ENCODE data around the gene NEIL1.
"Not testable (repeated sequence)": the region's sequence is repeated elsewhere in the genome, so short reads cannot be mapped to it uniquely, and the experiment has no call there.

Gene NEIL1

DNA sequence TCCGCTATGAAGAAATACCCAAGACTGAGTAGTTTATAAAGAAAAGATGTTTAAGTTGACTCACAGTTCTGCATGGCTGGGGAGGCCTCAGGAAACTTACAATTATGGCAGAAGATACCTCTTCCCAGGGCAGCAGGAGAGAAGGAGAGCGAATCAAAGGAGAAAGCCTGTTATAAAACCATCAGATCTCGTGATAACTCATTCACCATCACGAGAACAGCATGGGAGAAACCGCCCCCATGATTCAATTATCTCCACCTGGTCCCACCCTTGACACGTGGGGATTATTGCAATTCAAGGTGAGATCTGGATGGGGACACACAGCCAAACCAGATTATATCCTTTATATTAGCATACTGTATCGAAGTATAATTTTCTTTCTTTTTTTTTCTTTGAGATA is 14.7 kb upstream of the NEIL1 start:
- not testable (repeated sequence) for DNase-seq (ENCODE audit: low read depth in 3 of 3, low spot score in 1 of 3)

GRCh38 chr15:75333654-75334419 is 13.0 kb upstream of the NEIL1 start:
- DNase-seq (ENCODE audit: low read depth in 3 of 3, low spot score in 1 of 3): not testable (repeated sequence)

DNA sequence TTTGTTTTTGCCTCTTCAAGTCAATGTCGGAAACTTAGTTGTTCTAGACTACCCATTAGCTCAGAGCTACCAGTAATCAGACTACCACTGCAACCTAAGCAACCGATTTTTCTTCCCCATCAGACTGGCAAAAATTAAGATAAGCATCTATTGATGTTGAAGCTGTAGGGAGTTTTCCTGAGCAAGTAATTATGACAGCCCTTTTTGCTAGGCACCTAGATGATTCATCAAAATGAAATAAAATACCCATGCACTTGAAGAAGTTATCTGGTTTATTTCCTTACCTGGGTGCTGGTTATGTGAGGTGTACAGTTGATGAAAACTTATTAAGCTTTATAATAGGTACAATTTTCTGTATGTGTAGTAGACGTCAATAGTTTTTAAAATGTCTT is 11.5 kb upstream of the NEIL1 start:
- DNase-seq (ENCODE audit: low read depth in 3 of 3, low spot score in 1 of 3): no peak

- DNase-seq (ENCODE audit: low read depth in 3 of 3, low spot score in 1 of 3): peak; percentile 20 to 73 (median 37)
Measured at GRCh38 chr15:75335705-75336355, 11.0 kb upstream of the NEIL1 start, which contains the start of gene COMMD4. Gene COMMD4, plus strand, starts transcription at chr15:75336063. Its CDS starts 27 bp downstream, at chr15:75336090.

DNA sequence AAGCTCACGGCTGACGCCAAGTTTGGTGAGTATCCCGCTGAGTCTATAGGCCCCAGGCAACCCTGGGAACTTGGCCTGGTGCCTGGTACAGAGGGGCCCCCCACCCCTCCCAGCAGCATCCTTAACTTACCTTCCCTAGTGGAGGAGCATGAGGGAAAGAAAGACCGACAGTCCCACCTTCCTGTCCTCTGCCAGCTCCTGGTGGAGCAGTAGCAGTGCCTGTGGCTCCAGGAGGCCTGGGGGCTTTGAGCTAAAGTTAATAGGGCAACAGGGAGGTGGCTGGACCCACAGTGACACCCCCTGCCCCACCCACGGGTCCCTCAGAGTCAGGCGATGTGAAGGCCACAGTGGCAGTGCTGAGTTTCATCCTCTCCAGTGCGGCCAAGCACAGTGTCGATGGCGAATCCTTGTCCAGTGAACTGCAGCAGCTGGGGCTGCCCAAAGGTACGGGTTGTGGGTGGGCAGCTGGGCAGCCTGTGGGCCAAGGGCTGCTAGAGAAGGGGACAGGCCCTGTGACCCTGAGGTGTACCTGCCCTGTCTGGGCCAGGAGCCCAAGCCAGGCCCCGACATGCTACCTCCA is 8.1 kb upstream of the NEIL1 start:
- no peak for DNase-seq (ENCODE audit: low read depth in 3 of 3, low spot score in 1 of 3)

GRCh38 chr15:75339531-75340240 is 7.2 kb upstream of the NEIL1 start:
- no peak for DNase-seq (ENCODE audit: low read depth in 3 of 3, low spot score in 1 of 3)

DNA sequence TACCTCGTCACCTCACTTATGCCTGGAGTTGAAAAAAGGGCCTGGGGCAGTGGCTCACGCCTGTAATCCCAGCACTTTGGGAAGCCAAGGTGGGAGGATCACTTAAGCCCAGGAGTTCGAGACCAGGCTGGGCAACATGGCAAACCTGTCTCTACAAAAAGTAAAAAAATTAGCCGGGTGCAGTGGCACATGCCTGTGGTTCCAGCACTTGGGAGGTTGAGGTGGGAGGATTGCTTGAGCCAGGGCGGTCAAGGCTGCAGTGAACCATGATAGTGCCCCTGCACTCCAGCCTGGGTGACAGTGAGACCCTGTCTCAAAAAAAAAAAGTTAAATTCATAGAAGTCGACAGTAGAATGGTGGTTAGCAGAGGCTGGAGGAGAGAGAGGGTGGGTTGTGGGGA is 4.6 kb upstream of the NEIL1 start:
- DNase-seq (ENCODE audit: low read depth in 3 of 3, low spot score in 1 of 3): no peak

DNA sequence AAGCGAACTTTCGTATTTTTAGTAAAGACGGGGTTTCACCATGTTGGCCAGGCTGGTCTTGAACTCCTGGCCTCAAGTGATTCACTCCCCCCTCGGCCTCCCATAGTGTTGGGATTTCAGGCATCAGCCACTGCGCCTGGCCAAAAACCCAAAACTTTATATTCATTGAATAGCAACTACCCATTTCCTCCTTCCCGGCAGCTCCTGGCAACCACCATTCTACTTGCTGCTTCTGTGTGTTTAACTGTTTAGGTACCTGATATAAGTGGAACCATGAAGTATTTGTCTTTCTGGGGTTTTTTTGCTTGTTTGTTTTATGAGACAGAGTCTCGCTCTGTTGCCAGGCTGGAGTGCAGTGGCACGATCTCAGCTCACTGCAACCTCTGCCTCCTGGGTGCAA is 2.9 kb upstream of the NEIL1 start:
- not testable (repeated sequence) for DNase-seq (ENCODE audit: low read depth in 3 of 3, low spot score in 1 of 3)

- peak; percentile 19 to 33 (median 32) for DNase-seq (ENCODE audit: low read depth in 3 of 3, low spot score in 1 of 3)
Measured at GRCh38 chr15:75347222-75348033, 589 bp downstream of the NEIL1 start.

- DNase-seq (ENCODE audit: low read depth in 3 of 3, low spot score in 1 of 3): no peak
Measured at GRCh38 chr15:75348034-75348561, 1.3 kb downstream of the NEIL1 start.

DNA sequence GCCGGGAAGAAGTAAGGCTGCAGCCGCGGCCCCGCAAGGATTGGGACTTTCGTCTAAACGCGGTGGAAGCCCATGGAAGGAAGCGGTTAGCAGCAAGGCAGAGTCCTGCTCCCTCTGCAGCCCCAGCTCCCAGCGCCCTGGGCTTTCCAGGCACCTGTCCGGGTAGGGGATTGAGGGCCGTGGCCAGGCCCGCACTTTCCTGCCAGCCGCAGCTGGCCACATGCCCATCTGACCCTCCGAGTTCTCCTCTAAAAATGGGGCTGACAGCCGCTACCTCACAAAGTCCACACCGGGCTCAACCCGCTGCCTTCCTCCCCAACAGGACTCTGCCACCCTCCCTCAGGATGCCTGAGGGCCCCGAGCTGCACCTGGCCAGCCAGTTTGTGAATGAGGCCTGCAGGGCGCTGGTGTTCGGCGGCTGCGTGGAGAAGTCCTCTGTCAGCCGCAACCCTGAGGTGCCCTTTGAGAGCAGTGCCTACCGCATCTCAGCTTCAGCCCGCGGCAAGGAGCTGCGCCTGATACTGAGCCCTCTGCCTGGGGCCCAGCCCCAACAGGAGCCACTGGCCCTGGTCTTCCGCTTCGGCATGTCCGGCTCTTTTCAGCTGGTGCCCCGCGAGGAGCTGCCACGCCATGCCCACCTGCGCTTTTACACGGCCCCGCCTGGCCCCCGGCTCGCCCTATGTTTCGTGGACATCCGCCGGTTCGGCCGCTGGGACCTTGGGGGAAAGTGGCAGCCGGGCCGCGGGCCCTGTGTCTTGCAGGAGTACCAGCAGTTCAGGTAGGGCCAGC is 1.9 kb downstream of the NEIL1 start:
- DNase-seq (ENCODE audit: low read depth in 3 of 3, low spot score in 1 of 3): no peak

- DNase-seq (ENCODE audit: low read depth in 3 of 3, low spot score in 1 of 3): not testable (repeated sequence)
Measured at GRCh38 chr15:75349351-75349669, 2.5 kb downstream of the NEIL1 start.

GRCh38 chr15:75349851-75350588 is 3.2 kb downstream of the NEIL1 start:
- peak in 1 of 3 donors; percentile 42 for DNase-seq (ENCODE audit: low read depth in 3 of 3, low spot score in 1 of 3)

GRCh38 chr15:75350601-75351361 is 3.9 kb downstream of the NEIL1 start:
- no peak for DNase-seq (ENCODE audit: low read depth in 3 of 3, low spot score in 1 of 3)

- DNase-seq (ENCODE audit: low read depth in 3 of 3, low spot score in 1 of 3): no peak
Measured at GRCh38 chr15:75352186-75353080, 5.6 kb downstream of the NEIL1 start.

GRCh38 chr15:75353604-75354003 is 6.8 kb downstream of the NEIL1 start:
- no peak for DNase-seq (ENCODE audit: low read depth in 3 of 3, low spot score in 1 of 3)

GRCh38 chr15:75354454-75354853 is 7.6 kb downstream of the NEIL1 start:
- no peak for DNase-seq (ENCODE audit: low read depth in 3 of 3, low spot score in 1 of 3)

All from stimulated activated CD4-positive, alpha-beta T cell treated with anti-CD3 and anti-CD28 coated beads, TNF-alpha, amount 100 ng/mL, for 1 hour (primary cell).